MM.1S (cell line): Measurements from ENCODE around the gene ZNF362.

Experiments used
- DNase-seq: peaks from one replicate; pipeline ENCODE4 v3.0.0-alpha.2; 2015
- H2AFZ ChIP-seq: fragments of 300-600 bp; sonication (generic); 2 replicates; pipeline ENCODE4 v1.6.0; 2016; ENCODE audit warnings: antibody characterized with exemption, low read length
- H3F3A ChIP-seq: fragments of 300-600 bp; sonication (generic); 2 replicates; pipeline ENCODE4 v1.6.1; 2016; ENCODE audit warnings: mild to moderate bottlenecking, antibody characterized with exemption, low read length, moderate library complexity, mixed read lengths; ENCODE audit not compliant: insufficient read depth
- H3K27ac ChIP-seq: fragments of 300-600 bp; sonication (generic); 2 replicates; pipeline ENCODE4 v1.5.1; 2016; ENCODE audit warnings: mild to moderate bottlenecking, low read length
- H3K27me3 ChIP-seq: fragments of 300-600 bp; sonication (generic); replicated peaks from 2 replicates; pipeline ENCODE4 v1.6.0; 2016; ENCODE audit warnings: low read length; ENCODE audit not compliant: insufficient read depth
- H3K36me3 ChIP-seq: fragments of 300-600 bp; sonication (generic); replicated peaks from 2 replicates; pipeline ENCODE4 v1.6.1; 2016; ENCODE audit warnings: mild to moderate bottlenecking, low read length, mixed read lengths; ENCODE audit not compliant: insufficient read depth
- H3K4me1 ChIP-seq: fragments of 300-600 bp; sonication (generic); 2 replicates; pipeline ENCODE4 v1.6.1; 2016; ENCODE audit warnings: low read length, mixed read lengths
- H3K4me2 ChIP-seq: fragments of 300-600 bp; sonication (generic); 2 replicates; pipeline ENCODE4 v1.6.0; 2016; ENCODE audit warnings: low read depth, low read length
- H3K4me3 ChIP-seq: fragments of 300-600 bp; sonication (generic); 2 replicates; pipeline ENCODE4 v1.5.1; 2016; ENCODE audit warnings: low read length, mixed read lengths
- H3K79me2 ChIP-seq: fragments of 300-600 bp; sonication (generic); 2 replicates; pipeline ENCODE4 v1.6.1; 2016; ENCODE audit warnings: mixed run types, low read length, mixed read lengths
- H3K9ac ChIP-seq: fragments of 300-600 bp; sonication (generic); 2 replicates; pipeline ENCODE4 v1.6.1; 2016; ENCODE audit warnings: low read length, mixed read lengths
- H3K9me2 ChIP-seq: fragments of 300-600 bp; sonication (generic); replicated peaks from 2 replicates; pipeline ENCODE4 v1.6.1; 2016; ENCODE audit warnings: mild to moderate bottlenecking, low read length, mixed read lengths; ENCODE audit not compliant: insufficient read depth
- H3K9me3 ChIP-seq: fragments of 300-600 bp; sonication (generic); replicated peaks from 2 replicates; pipeline ENCODE4 v1.6.1; 2016; ENCODE audit warnings: mild to moderate bottlenecking, low read length, mixed read lengths; ENCODE audit not compliant: insufficient read depth
- H4K20me1 ChIP-seq: fragments of 300-600 bp; sonication (generic); 2 replicates; pipeline ENCODE4 v1.6.1; 2016; ENCODE audit warnings: mild to moderate bottlenecking, low read length, moderate library complexity, mixed read lengths; ENCODE audit not compliant: insufficient read depth
- CTCF ChIP-seq: fragments of 300-600 bp; sonication (generic); IDR thresholded peaks from 2 replicates; pipeline ENCODE4 v1.5.1; 2016; ENCODE audit warnings: antibody characterized with exemption, low read length, mixed read lengths
- EZH2 ChIP-seq: fragments of 300-600 bp; sonication (generic); optimal IDR thresholded peaks from 2 replicates; pipeline ENCODE3; 2017; ENCODE audit warnings: low read depth, mild to moderate bottlenecking, antibody characterized with exemption, low read length, mixed read lengths
- EZH2phosphoT487 ChIP-seq: fragments of 300-600 bp; sonication (generic); IDR thresholded peaks from 2 replicates; pipeline ENCODE4 v1.6.1; 2018; ENCODE audit warnings: antibody characterized with exemption, low read length

ZNF362 gene

GRCh38 chr1:33257772-33258712, 1.8 kb downstream of the ZNF362 start:
- Histone ChIP-seq H3K9me3 (no peaks in the 10 kb centered on the region), H3K4me3 (peak overlapping the region; percentile 53; the same call in 1 of the 2 replicates), H3K36me3 (no peaks in the 10 kb centered on the region), H3K79me2 (no peaks in the 10 kb centered on the region), H3K27ac (no peak overlapping the region), H3K9ac (no peak overlapping the region; the same call in 1 of the 2 replicates), H3K4me2 (peak overlapping the region; percentile 58; the same call in 1 of the 2 replicates), H3K27me3 (no peaks in the 10 kb centered on the region), H3F3A (no peaks in the 10 kb centered on the region), H4K20me1 (no peaks in the 10 kb centered on the region), H3K4me1 (no peaks in the 10 kb centered on the region), H2AFZ (no peak overlapping the region), H3K9me2 (no peaks in the 10 kb centered on the region)
- no peak for TF ChIP-seq EZH2phosphoT487
- no peak for TF ChIP-seq EZH2
- no peak for TF ChIP-seq CTCF
- no peak for DNase-seq

- Histone ChIP-seq H3K36me3 (no peaks in the 10 kb centered on the region), H3K27me3 (no peaks in the 10 kb centered on the region), H3K4me1 (no peaks in the 10 kb centered on the region), H3K4me3 (no peak overlapping the region), H4K20me1 (no peaks in the 10 kb centered on the region), H3K9me3 (no peaks in the 10 kb centered on the region), H3K4me2 (no peak overlapping the region), H3F3A (no peaks in the 10 kb centered on the region), H2AFZ (no peak overlapping the region), H3K9me2 (no peaks in the 10 kb centered on the region), H3K79me2 (no peaks in the 10 kb centered on the region), H3K27ac (no peak overlapping the region), H3K9ac (no peak overlapping the region)
- DNase-seq, result no peak
- TF ChIP-seq EZH2phosphoT487 (no peak), CTCF (no peak), EZH2 (no peak)
Observed at GRCh38 chr1:33258788-33259274, 2.5 kb downstream of the ZNF362 start.

GRCh38 chr1:33259879-33260278, 3.6 kb downstream of the ZNF362 start:
- no peak for DNase-seq
- Histone ChIP-seq H3K4me3 (no peak overlapping the region), H3K9me3 (no peaks in the 10 kb centered on the region), H3K9ac (no peak overlapping the region), H3F3A (no peaks in the 10 kb centered on the region), H3K79me2 (no peaks in the 10 kb centered on the region), H3K4me1 (no peaks in the 10 kb centered on the region), H3K36me3 (no peaks in the 10 kb centered on the region), H3K9me2 (no peaks in the 10 kb centered on the region), H4K20me1 (no peaks in the 10 kb centered on the region), H3K27me3 (no peaks in the 10 kb centered on the region), H3K27ac (no peak overlapping the region), H3K4me2 (no peak overlapping the region), H2AFZ (no peak overlapping the region)
- no peak for TF ChIP-seq EZH2phosphoT487
- TF ChIP-seq EZH2, result no peak
- no peak for TF ChIP-seq CTCF
